AG04449 (cell line): ENCODE results near the gene ESR2.

Experiments
- CTCF ChIA-PET: fragments of 350-600 bp; formaldehyde crosslinking; extraction: SDS; loops from one replicate; lab custom pipeline; 2021; ENCODE audit warnings: antibody characterized with exemption; lab: Yijun Ruan, JAX
- POLR2A ChIA-PET: fragments of 400-600, 350-600 bp; formaldehyde crosslinking; extraction: SDS; loops from one replicate; lab custom pipeline; 2020; ENCODE audit warnings: antibody characterized with exemption, inconsistent platforms; lab: Yijun Ruan, JAX
- DNase-seq: peaks from one replicate; pipeline ENCODE4 v3.0.0-alpha.2; 2010; ENCODE audit warnings: low read depth, low spot score
- H3K4me3 ChIP-seq: 2 replicates; pipeline ENCODE4 v1.5.1; 2011; ENCODE audit warnings: low read depth, mild to moderate bottlenecking, control low read depth, low read length
- TF ChIP-seq, protein P1 (sequence below): IDR thresholded peaks from one replicate; pipeline ENCODE4 v1.5.1; 2011; ENCODE audit warnings: mild to moderate bottlenecking, moderate library complexity, low read length, control low read depth, inconsistent platforms; ENCODE audit not compliant: insufficient read depth; ENCODE audit errors: missing control alignments

Gene ESR2

DNA sequence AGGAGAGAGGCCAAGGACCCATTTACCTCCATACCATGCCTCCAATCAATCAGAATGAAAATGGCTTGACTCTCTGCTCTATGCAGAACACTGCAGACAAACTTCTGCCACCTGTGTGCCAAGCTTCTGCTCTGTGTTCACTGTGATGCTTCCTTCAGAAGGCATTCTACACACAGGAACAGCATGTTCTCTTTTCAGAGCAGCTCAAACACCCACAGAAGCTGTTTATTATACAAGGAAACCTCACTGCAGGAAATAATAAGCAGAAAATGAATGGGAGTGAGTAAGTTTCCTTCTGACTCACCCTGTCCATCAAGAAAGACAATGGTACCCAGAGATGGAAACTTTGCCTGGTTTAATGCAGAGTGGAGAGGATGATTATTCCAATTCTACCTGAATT lies 2.4 kb upstream of the ESR2 start:
- POLR2A ChIA-PET: no interaction called here
- no peak overlapping the region for H3K4me3 ChIP-seq

DNA sequence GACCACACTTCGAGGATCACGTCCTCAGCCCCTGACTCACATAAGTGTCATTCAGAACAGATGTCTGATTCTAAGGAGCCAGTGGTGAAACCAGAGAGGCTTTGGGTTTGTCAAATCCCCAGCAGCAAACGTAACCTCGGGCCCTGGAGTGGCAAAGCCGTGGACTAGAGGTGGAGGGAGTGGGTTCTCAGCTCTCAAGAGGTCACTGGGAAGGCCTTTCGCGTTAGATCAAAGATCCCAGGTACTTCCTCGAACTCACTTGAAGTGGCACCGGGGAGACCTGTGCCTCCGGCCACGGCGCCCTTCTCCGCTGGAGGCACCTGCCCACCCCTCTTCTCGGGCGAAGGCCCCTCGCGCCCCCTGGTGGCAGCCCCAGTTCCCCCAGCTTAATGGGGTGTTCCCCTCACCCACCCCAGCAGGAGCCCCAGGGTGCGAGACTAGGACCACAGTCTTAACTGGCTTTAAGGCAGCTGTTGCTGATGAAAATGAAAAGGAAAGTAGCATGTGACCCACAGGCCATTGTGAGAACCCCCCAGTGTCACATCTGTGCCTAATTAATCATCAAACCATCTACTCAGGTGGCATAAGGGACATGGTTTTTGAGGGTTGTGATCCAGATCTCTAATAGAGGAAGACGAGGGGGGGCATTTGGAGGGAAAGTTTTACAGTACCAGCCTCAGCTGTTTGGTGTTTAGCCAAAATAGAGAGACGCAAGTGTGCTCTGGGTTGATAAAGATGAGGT lies 672 bp upstream of the ESR2 start:
- TF ChIP-seq, protein P1, sequence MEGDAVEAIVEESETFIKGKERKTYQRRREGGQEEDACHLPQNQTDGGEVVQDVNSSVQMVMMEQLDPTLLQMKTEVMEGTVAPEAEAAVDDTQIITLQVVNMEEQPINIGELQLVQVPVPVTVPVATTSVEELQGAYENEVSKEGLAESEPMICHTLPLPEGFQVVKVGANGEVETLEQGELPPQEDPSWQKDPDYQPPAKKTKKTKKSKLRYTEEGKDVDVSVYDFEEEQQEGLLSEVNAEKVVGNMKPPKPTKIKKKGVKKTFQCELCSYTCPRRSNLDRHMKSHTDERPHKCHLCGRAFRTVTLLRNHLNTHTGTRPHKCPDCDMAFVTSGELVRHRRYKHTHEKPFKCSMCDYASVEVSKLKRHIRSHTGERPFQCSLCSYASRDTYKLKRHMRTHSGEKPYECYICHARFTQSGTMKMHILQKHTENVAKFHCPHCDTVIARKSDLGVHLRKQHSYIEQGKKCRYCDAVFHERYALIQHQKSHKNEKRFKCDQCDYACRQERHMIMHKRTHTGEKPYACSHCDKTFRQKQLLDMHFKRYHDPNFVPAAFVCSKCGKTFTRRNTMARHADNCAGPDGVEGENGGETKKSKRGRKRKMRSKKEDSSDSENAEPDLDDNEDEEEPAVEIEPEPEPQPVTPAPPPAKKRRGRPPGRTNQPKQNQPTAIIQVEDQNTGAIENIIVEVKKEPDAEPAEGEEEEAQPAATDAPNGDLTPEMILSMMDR: peak; percentile 94
- ChIA-PET POLR2A (interaction anchor here (0.7 kb wide), 1 partner anchor 9 kb away, joined by 3 read pairs; no protein-coding TSS in a partner anchor), CTCF (interaction anchor here (0.6 to 7.4 kb wide), 42 partner anchors 9 to 903 kb away, joined by 3 to 95 read pairs (median 5); no protein-coding TSS in a partner anchor)
- peak overlapping the region; percentile 47 for H3K4me3 ChIP-seq
- no peak for DNase-seq

More for the DNA sequence above, 2.4 kb upstream of the ESR2 start:
- CTCF ChIA-PET: interaction anchor here (0.7 to 7.4 kb wide), 6 partner anchors 25 to 498 kb away, joined by 3 to 95 read pairs (median 48); no protein-coding TSS in a partner anchor
- DNase-seq: no peak
- TF ChIP-seq, protein P1: no peak

DNA sequence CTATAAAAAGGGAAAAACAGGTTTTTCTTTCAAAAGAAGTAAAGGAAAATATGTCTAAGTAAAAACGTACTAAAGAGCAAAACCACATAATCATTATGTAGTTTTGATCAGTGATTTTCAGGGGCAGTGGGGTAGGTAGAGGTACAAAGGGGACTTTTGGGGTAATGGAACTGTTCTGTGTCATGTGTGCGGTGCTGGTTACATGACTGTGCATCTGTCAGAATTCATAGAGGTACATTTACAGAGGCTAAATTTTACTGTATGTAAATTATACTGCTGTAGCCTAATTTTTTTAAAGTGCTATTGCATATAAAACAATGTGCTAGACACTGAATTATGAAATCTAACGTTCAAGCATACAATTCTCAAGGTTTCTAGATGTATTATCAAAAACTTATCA lies 2.0 kb downstream of the ESR2 start:
- ChIA-PET POLR2A (no interaction called here), CTCF (no interaction called here)
- H3K4me3 ChIP-seq: no peak overlapping the region
- DNase-seq: no peak
- TF ChIP-seq, protein P1: no peak

DNA sequence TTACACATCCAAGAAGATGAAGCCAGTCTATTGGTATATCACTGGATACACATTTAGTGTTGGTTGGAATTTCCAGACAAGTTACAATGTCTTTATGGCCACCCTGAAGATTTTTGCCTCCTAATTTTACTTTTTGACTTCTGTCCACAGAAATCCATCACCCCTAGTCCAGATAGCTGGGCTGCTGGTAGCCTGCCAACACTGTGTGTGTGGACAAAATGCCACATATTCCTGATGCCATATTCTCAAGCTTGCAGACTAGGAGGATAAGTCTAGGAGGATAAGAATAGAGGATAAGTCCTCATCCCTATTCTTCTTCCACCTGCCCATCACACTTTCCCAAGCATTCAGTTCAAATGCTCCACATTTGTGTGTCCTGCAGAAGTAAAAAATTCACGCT lies 4.6 kb downstream of the ESR2 start:
- CTCF ChIA-PET: interaction anchor here (1.0 to 1.6 kb wide), 3 partner anchors 14 to 489 kb away, joined by 3 to 5 read pairs (median 3); no protein-coding TSS in a partner anchor
- no peak for DNase-seq

DNA sequence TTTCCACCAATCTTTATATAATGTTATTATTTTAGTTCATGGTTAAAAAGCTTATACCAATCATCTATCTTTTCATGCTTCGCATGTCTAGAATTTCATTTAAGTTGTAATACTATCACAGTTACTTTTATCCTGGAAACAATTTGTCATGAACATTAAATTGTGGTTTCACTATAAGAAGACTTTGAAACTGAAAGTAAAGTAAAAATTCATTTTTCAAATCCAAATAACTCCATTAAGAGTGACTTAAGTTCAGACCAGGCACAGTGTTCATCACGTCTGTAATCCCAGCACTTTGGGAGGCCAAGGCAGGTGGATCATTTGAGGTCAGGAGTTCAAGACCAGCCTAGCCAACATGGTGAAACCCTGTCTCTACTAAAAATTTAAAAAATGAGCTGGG lies 12.4 kb downstream of the ESR2 start:
- DNase-seq: no peak
- H3K4me3 ChIP-seq: no peak overlapping the region
- ChIA-PET POLR2A (no interaction called here), CTCF (interaction anchor here (1.4 kb wide), 1 partner anchor 12 kb away, joined by 4 read pairs; the partner anchor contains the start of gene ESR2)
- TF ChIP-seq, protein P1: no peak

More for the DNA sequence above, 4.6 kb downstream of the ESR2 start:
- TF ChIP-seq, protein P1: no peak
- POLR2A ChIA-PET: no interaction called here
- H3K4me3 ChIP-seq: no peak overlapping the region

DNA sequence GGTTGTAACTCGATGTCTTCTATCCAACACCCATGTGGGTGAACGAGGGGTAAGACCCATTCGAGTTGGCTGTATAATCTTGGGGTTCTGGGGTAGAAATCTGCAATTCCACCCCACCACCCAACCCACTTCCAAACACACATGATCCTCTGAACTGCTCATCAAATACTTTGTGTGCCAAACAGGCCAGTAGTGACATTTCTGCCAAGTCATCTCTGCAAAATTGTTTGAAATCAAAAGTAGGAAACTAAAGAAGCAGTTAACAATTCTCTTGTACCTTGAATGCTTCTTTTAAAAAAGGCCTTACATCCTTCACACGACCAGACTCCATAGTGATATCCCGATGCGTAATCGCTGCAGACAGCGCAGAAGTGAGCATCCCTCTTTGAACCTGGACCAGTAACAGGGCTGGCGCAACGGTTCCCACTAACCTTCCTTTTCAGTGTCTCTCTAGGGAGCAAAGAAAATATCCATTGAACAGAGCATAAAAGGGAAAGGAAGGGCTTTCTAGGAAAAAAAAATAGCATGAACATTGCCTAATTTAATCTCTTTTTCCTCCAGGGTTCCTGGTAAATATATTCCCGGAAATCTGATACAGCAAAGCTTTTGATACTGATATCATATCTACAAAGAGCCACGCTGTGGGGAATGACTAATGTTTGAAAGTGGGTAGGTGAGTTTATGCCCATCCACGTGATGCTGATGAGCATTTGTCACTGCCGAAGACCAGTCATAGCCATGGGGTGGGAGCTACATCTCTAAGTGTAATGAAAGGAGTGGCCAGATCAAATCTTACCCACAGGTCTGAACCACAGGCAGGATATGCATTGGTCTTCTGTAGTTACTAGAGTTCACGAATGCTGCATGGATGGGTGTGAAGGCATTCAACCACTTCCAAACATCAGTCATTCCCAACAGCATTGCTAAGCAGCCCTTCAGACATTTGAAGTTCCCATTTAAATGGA lies 14.2 kb downstream of the ESR2 start:
- no peak overlapping the region for H3K4me3 ChIP-seq
- DNase-seq: no peak
- TF ChIP-seq, protein P1: no peak
- ChIA-PET POLR2A (no interaction called here), CTCF (interaction anchor here (0.6 to 1.2 kb wide), 2 partner anchors 94 to 510 kb away, joined by 3 read pairs; no protein-coding TSS in a partner anchor)
